DOHH2 (cell line): Measurements from ENCODE around the gene XKR3.

Experiments used
- EZH2phosphoT487 ChIP-seq: fragments of 200-600 bp; sonication (generic); IDR thresholded peaks from 2 replicates; pipeline ENCODE4 v1.6.1; 2017; ENCODE audit warnings: borderline replicate concordance, mild to moderate bottlenecking, antibody characterized with exemption, low read length, moderate library complexity, mixed read lengths
- TF ChIP-seq, protein P1 (sequence below): fragments of 200-600 bp; sonication (generic); IDR thresholded peaks from one replicate; pipeline ENCODE4 v1.5.1; 2014; ENCODE audit warnings: antibody characterized with exemption, mild to moderate bottlenecking, low read depth, low read length; ENCODE audit not compliant: poor library complexity, severe bottlenecking

DNA sequence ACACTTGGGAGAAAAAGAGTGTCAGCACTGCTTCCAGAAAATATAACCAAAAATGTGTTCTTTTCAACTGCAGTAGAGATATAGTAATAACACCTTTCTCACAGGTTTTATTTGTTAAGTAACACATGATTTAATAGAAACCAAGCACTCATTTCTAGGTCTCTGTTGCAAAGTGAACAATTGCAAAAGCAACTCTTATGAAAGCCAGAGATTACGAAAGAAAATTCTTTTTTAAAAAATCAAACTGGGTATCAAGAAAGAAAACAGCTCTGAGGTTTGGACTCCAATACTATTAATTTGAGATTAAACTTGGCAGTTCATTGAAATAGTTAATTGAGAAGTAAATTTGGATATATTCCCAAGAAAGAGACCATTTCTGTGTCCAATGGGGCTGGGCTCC lies 9.8 kb upstream of the XKR3 start:
- TF ChIP-seq, protein P1, sequence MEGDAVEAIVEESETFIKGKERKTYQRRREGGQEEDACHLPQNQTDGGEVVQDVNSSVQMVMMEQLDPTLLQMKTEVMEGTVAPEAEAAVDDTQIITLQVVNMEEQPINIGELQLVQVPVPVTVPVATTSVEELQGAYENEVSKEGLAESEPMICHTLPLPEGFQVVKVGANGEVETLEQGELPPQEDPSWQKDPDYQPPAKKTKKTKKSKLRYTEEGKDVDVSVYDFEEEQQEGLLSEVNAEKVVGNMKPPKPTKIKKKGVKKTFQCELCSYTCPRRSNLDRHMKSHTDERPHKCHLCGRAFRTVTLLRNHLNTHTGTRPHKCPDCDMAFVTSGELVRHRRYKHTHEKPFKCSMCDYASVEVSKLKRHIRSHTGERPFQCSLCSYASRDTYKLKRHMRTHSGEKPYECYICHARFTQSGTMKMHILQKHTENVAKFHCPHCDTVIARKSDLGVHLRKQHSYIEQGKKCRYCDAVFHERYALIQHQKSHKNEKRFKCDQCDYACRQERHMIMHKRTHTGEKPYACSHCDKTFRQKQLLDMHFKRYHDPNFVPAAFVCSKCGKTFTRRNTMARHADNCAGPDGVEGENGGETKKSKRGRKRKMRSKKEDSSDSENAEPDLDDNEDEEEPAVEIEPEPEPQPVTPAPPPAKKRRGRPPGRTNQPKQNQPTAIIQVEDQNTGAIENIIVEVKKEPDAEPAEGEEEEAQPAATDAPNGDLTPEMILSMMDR = no peak
- TF ChIP-seq EZH2phosphoT487 = no peak
